ENCODE data around the gene GJC1. TPM values are rescaled to one million over a fixed set of nuclear protein-coding genes. Genes with fewer than 3 reads are reported as not detected.

Gene GJC1
- total and polyA plus RNA-seq, 2 experiments from 2014 or later, result 14.8 to 37.3 TPM

GRCh38 chr17:44864831-44865230, 34.7 kb upstream of the GJC1 start:
- Histone ChIP-seq H3K4me1 (ENCODE audit: low read depth) (peaks cover 3% of the 10 kb centered on the region), H3K36me3 (peaks cover 34% of the 10 kb centered on the region), H3K9me3 (ENCODE audit: low read depth) (no peaks in the 10 kb centered on the region), H3K27me3 (no peaks in the 10 kb centered on the region), H3K27ac (no peak overlapping the region), H3K4me3 (no peak overlapping the region)
- no peak for TF ChIP-seq CTCF (IDR thresholded peaks at IDR 0.05; ENCODE audit: low read depth, low read length)
- no peak for DNase-seq (ENCODE audit: low read depth in 1 of 2, low spot score in 1 of 2)

- no peak for TF ChIP-seq CTCF (IDR thresholded peaks at IDR 0.05; ENCODE audit: low read depth, low read length)
- Histone ChIP-seq H3K4me3 (no peak overlapping the region), H3K27me3 (no peaks in the 10 kb centered on the region), H3K36me3 (peaks cover 49% of the 10 kb centered on the region), H3K9me3 (ENCODE audit: low read depth) (no peaks in the 10 kb centered on the region), H3K27ac (no peak overlapping the region), H3K4me1 (ENCODE audit: low read depth) (peaks cover 3% of the 10 kb centered on the region)
- DNase-seq (ENCODE audit: low read depth in 1 of 2, low spot score in 1 of 2), result no peak
Measured at GRCh38 chr17:44863061-44863918, 33.2 kb upstream of the GJC1 start.

- Histone ChIP-seq H3K4me1 (ENCODE audit: low read depth) (peaks cover 3% of the 10 kb centered on the region), H3K27me3 (no peaks in the 10 kb centered on the region), H3K4me3 (no peak overlapping the region), H3K9me3 (ENCODE audit: low read depth) (no peaks in the 10 kb centered on the region), H3K27ac (no peak overlapping the region), H3K36me3 (peaks cover 51% of the 10 kb centered on the region)
- TF ChIP-seq CTCF (IDR thresholded peaks at IDR 0.05; ENCODE audit: low read depth, low read length), result no peak
- DNase-seq (ENCODE audit: low read depth in 1 of 2, low spot score in 1 of 2), result no peak
Measured at GRCh38 chr17:44862278-44862914, 32.3 kb upstream of the GJC1 start.

GRCh38 chr17:44859701-44860100, 29.6 kb upstream of the GJC1 start:
- TF ChIP-seq CTCF (IDR thresholded peaks at IDR 0.05; ENCODE audit: low read depth, low read length), result no peak
- Histone ChIP-seq H3K4me1 (ENCODE audit: low read depth) (no peaks in the 10 kb centered on the region), H3K9me3 (ENCODE audit: low read depth) (no peaks in the 10 kb centered on the region), H3K4me3 (no peak overlapping the region), H3K27me3 (no peaks in the 10 kb centered on the region), H3K27ac (no peak overlapping the region), H3K36me3 (peaks cover 61% of the 10 kb centered on the region)
- DNase-seq (ENCODE audit: low read depth in 1 of 2, low spot score in 1 of 2), result no peak

GRCh38 chr17:44854192-44854591, 24.1 kb upstream of the GJC1 start:
- H3K9me3 ChIP-seq (ENCODE audit: low read depth), result no peaks in the 10 kb centered on the region
- no peak overlapping the region for H3K4me3 ChIP-seq
- H3K36me3 ChIP-seq, result peaks cover 48% of the 10 kb centered on the region
- no peak for TF ChIP-seq CTCF (IDR thresholded peaks at IDR 0.05; ENCODE audit: low read depth, low read length)
- no peak for DNase-seq (ENCODE audit: low read depth in 1 of 2, low spot score in 1 of 2)
- H3K27ac ChIP-seq, result no peak overlapping the region
- H3K4me1 ChIP-seq (ENCODE audit: low read depth), result no peaks in the 10 kb centered on the region
- no peaks in the 10 kb centered on the region for H3K27me3 ChIP-seq
